ENCODE data around the gene DIABLO. TPM values are rescaled to one million over a fixed set of nuclear protein-coding genes. Genes with fewer than 3 reads are reported as not detected.

Gene DIABLO
- total RNA-seq, 1 experiment from 2014 or later: 68.7 TPM

- peaks cover 13% of the 10 kb centered on the region for H3K27me3 Mint-ChIP-seq (ENCODE audit: unreplicated experiment)
- intact Hi-C loops (cut with micrococcal nuclease; ENCODE audit: unreplicated experiment): no loop called here
- TF ChIP-seq CTCF (IDR thresholded peaks at IDR 0.05; ENCODE audit: unreplicated experiment): no peak
- no TSS peak for BruUV-seq (replicated peaks)
- CTCF ChIA-PET: no interaction called here
- no peak within 1 kb of the TSS for H3K27ac Mint-ChIP-seq (ENCODE audit: unreplicated experiment)
- H3K4me1 Mint-ChIP-seq (ENCODE audit: low read depth, unreplicated experiment): no peaks in the 10 kb centered on the region
- H3K36me3 Mint-ChIP-seq (ENCODE audit: insufficient read depth, unreplicated experiment): no peaks in the 10 kb centered on the region
- peaks cover 1% of the 10 kb centered on the region for H3K9me3 Mint-ChIP-seq (ENCODE audit: low read depth, unreplicated experiment)
- no peak within 1 kb of the TSS for H3K4me3 Mint-ChIP-seq (ENCODE audit: low read depth, unreplicated experiment)
- no peak for DNase-seq
These were observed 51.6 kb downstream of the DIABLO start, which contains the start of gene IL31 for GRCh38 chr12:122174155-122174845. Gene IL31, minus strand, starts transcription at chr12:122174221. Its CDS starts 49 bp downstream, at chr12:122174172.

- Mint-ChIP-seq H3K36me3 (ENCODE audit: insufficient read depth, unreplicated experiment) (no peaks in the 10 kb centered on the region), H3K27me3 (ENCODE audit: unreplicated experiment) (peaks cover 23% of the 10 kb centered on the region), H3K4me3 (ENCODE audit: low read depth, unreplicated experiment) (no peak overlapping the region), H3K4me1 (ENCODE audit: low read depth, unreplicated experiment) (no peaks in the 10 kb centered on the region), H3K9me3 (ENCODE audit: low read depth, unreplicated experiment) (no peaks in the 10 kb centered on the region), H3K27ac (ENCODE audit: unreplicated experiment) (no peak overlapping the region)
- no TSS peak for BruUV-seq (replicated peaks)
- CTCF ChIA-PET: interaction anchor here (0.9 kb wide), 1 partner anchor 377 kb away, joined by 3 read pairs; no protein-coding TSS in a partner anchor
- intact Hi-C loops (cut with micrococcal nuclease; ENCODE audit: unreplicated experiment): no loop called here
- DNase-seq: no peak
- no peak for TF ChIP-seq CTCF (IDR thresholded peaks at IDR 0.05; ENCODE audit: unreplicated experiment)
These were observed 53.5 kb downstream of the DIABLO start for GRCh38 chr12:122172262-122172939.

GRCh38 chr12:122171399-122171798, 54.5 kb downstream of the DIABLO start:
- no peak for DNase-seq
- Mint-ChIP-seq H3K27ac (ENCODE audit: unreplicated experiment) (no peak overlapping the region), H3K27me3 (ENCODE audit: unreplicated experiment) (peaks cover 23% of the 10 kb centered on the region), H3K36me3 (ENCODE audit: insufficient read depth, unreplicated experiment) (no peaks in the 10 kb centered on the region), H3K4me3 (ENCODE audit: low read depth, unreplicated experiment) (no peak overlapping the region), H3K4me1 (ENCODE audit: low read depth, unreplicated experiment) (no peaks in the 10 kb centered on the region), H3K9me3 (ENCODE audit: low read depth, unreplicated experiment) (no peaks in the 10 kb centered on the region)
- BruUV-seq (replicated peaks): no TSS peak
- intact Hi-C loops (cut with micrococcal nuclease; ENCODE audit: unreplicated experiment): no loop called here
- TF ChIP-seq CTCF (IDR thresholded peaks at IDR 0.05; ENCODE audit: unreplicated experiment): no peak
- CTCF ChIA-PET: no interaction called here

- Mint-ChIP-seq H3K4me1 (ENCODE audit: low read depth, unreplicated experiment) (no peaks in the 10 kb centered on the region), H3K36me3 (ENCODE audit: insufficient read depth, unreplicated experiment) (no peaks in the 10 kb centered on the region), H3K9me3 (ENCODE audit: low read depth, unreplicated experiment) (no peaks in the 10 kb centered on the region), H3K27ac (ENCODE audit: unreplicated experiment) (no peak overlapping the region), H3K27me3 (ENCODE audit: unreplicated experiment) (peaks cover 34% of the 10 kb centered on the region), H3K4me3 (ENCODE audit: low read depth, unreplicated experiment) (no peak overlapping the region)
- CTCF ChIA-PET: no interaction called here
- no TSS peak for BruUV-seq (replicated peaks)
- intact Hi-C loops (cut with micrococcal nuclease; ENCODE audit: unreplicated experiment): no loop called here
- DNase-seq: no peak
- no peak for TF ChIP-seq CTCF (IDR thresholded peaks at IDR 0.05; ENCODE audit: unreplicated experiment)
These were observed 57.4 kb downstream of the DIABLO start for GRCh38 chr12:122168492-122168891.
